Measurements from ENCODE around the gene ECEL1.

ECEL1 gene

GRCh38 chr2:232496501-232497270, 9.1 kb upstream of the ECEL1 start:
- no peak for DNase-seq

GRCh38 chr2:232495292-232495691, 7.7 kb upstream of the ECEL1 start:
- DNase-seq: no peak

- DNase-seq: no peak
These were observed 6.9 kb upstream of the ECEL1 start for GRCh38 chr2:232494542-232494941.

DNA sequence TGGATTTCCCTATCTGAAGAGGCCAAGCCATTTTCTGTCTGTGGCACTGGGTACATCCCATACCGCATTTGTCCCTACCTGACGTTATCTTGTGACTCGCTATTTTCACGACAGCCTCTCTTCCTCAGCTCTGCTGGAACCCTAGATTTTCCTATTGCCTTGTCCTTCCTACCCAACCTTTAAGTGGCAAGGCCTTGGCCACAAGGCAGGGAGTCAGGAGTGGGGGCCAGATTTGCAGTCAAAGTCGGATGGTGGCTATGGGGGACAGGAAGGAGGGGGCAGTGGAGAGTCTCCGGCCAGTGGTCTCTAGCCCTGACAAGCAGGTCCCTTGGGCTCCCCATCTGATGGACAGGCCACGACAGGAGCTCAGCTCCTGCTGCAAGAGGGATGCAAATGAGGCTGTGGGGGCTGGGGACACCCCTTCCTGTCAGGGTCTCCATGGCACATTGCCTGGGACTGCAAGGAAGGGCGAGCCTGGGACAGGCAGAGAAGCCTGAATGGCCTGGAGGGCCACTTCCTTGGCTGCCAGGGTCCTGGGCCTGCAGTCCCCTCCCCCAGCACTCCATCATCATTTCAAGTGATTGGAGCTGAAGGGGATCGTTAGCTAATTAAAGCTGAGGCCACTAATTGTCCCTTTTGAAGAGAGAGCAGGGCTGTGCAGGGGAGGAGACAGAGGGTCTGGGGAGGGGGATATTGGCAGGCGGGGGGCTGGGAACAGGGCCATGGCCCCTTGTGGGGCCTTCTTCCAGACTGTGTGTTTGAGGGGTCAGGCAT, 6.3 kb upstream of the ECEL1 start:
- no peak for DNase-seq

DNA sequence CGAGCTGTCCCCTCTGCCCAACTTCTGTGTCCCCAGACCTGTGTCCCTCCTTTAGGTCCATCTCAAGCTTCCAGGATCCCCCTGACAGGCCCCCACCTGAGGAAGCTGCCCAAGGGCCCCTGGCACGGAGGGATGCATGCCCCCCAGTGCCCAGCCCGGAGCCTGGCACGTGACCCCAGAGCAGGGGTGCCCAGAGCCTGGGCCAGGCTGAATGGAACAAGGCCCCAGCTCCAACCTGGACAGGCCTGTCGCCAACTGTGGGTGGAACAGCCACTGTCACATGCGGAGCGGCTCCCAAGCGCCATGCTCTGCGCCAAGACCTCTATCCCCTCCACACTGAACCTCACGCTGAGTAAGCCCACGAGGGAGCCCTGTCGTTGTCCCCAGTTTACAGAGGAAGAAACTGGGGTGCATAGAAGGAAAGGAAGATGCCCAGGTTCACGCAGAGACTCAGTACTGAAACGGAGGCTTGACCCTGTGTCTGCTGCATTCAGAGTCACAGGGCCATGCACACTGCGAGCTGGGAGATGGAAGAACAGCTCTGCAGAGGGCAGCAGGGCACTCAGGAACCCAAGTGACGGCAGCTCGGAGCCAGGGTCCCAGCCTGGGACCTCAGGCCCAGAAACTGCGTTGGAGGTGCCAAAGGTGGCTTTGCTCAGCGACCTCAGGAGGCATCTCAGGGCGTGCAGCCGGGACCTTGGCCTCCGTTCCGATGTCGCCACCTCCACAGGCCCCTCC, 5.5 kb upstream of the ECEL1 start:
- no peak for DNase-seq

DNA sequence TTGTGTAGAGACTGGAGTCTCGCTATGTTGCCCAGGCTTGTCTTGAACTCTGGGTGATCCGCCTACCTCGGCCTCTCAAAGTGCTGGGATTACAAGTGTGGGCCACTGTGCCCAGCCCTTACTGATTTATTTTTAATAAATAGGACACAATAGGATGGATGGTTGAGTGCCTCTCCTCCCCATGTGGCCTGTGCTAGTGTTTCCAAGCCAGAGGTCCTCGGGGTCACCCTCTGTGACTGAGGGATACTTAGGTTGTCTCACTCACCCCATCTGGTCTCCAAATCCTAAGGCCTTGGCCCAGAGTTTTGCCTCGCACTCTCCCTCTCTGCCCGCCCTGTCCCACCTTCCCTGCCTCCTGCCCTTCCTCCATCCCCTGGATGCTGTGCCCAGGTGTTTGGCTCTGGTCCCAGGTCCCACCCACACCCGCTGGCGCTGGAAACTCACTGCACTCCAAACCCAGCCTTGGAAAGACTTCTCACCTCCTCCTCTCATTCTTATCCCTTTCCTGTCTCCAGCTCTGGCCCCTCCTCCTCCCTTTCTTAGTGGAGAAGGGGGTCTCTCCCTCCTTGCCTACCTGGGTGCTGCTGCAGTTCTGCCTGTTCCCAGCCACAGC, 4.7 kb upstream of the ECEL1 start:
- no peak for DNase-seq

DNA sequence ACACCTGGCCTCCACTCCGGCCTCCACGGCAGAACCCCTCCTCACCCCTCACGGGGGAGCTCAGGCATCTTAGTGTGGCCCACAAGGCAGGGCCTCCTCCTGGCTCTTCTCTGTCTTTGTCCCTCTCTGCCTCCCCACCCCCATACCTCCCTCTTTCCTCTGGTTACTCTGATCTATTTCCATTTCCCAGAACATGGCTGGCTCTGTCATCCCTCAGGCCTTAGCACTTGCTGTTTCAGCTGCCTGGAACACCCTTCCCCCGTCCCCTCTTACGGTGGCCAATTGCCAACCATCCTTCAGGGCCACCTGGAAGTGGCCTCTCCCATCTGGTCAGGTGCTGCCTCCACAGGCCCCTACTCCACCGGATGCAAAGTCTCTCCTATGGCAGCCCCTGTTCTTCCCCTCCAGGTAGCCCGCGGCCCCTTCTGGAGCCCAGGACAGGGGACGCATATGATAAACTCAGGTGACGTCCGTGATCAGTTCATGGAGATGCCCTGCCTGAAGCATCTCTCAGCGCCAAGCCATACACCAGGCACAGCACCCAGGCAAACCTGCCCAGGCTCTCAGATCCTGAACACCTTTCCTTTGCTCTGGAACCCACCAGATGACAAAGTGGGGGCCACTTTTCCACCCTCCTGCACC, 3.6 kb upstream of the ECEL1 start:
- DNase-seq: no peak

- DNase-seq: no peak
These were observed 2.8 kb upstream of the ECEL1 start for GRCh38 chr2:232490221-232491138.

- no peak for DNase-seq
These were observed 2.0 kb upstream of the ECEL1 start for GRCh38 chr2:232489516-232490220.

DNA sequence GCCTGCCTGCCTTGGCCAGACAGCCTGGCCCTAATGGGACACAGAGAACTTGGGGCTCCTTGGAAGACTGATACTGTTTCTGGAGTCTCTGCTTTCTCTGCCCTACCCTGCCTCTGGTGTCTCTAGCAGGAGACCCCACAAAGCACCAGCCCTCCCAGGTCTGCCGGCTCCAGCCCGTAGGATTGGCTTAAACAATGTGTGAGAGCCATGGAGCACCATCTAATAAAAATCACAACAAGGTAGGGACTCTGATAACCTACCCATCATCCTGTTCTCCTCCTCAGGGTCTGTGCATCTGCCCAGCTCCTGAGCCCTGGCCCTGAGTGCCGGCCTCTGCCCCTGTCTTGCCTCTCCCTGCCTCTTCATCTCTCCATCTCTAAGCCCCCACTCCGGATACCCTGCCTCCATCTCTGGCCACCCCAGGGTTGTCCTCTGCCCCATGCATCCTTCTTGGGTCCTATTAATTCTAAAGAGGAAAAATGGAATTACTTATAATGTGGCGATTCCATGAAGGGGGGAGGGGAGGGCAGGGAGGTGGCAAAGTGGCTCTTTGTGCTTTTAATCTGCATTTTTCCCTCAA, 1.2 kb upstream of the ECEL1 start:
- DNase-seq: no peak

- DNase-seq: no peak
These were observed 570 bp upstream of the ECEL1 start for GRCh38 chr2:232488097-232488711.

DNA sequence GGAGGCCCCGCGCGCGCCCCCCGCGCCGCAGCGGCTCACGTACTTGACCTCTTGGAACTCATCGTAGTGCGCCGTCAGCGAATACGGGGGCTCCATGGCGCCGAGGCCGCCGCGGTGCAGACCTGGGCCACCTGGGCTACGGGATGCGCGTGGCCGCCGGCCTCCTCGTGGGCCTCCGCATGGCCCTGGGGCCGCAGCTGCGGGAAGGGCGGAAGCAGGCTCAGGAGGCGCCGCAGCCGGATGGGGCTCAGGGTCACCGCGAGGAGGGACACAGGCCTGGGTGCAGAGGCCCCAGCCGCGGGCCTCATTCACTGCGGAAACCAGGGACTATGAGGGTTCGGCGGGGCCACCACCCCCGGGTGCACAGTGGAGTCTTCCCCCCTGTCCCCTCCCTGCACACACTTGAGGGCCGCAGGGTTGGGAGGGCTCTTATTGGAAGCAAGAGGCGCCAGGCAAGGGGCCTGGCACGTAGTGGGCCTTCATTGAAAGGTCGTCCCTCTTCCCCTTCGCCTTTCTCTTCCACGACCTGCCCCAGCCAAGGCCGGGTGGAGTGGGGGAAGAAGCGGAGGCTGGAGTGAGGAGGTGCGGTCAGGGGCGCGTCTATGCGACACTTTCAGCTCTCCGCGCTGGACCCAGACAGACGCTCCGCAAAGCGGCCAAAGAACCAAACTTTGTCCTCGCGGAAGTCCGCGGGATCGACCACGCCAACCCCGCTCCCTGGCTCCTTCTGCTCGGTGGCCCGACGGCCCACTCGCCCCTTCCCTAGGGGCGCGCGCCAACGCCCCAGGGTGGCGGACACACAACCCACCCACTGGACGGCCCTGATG, 863 bp downstream of the ECEL1 start:
- no peak for DNase-seq

DNA sequence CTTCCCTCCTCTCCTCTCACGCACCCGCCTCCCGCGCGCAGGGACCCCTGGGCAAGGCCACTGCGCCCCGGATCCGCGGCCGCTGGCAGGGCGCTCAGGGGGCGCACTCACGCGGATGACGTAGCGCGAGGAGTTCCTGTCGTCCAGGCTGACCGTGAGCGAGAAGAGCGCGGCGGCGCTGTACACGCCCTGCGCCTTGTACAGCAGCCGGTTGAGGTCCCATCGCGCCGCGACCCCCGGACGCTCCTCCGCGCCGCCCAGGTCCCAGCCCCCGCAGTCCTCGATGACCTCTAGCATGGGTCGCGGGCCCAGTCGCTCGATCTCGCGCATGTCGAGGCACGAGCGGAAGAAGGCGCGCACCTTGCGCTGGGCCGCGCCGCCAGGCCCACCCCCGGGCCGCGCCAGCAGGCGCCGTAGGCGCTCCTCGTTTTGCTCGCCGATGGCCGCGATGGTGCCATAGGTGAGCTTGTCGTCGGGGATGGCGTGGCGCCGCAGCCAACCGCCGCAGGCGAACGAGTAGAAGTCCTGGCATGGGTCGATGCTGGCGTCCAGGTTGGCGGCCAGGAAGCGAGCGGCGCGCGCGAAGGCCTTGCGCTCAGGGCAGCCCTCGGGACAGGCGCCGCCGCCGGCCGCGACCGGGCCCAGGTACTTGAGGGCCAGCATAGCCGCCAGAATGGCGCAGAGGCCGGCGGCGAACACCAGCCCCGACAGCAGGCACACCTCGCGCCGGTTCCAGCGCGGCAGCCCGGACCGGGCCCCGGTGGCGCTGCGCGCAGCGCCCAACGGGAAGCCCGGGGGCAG, 1.7 kb downstream of the ECEL1 start:
- DNase-seq: no peak

DNA sequence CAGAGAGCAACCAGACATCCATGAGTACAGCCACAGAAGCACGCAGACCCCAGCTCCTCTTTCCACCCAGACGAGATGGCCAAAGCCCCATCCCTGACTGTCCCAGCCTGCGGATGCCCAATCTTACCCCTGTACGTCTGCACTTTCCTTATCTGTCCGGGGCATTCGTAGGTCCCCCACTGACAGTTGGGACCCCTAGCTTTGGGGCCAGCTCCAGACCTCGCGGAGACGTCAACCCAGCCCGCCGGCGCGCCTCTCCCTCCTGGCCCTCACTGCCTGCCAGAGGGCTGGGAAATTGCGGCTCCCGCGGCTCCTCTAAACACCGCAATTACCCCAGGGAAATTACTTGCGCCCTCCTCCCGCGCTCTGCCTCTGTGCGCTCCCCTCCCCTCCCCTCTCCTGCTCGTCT, 2.3 kb downstream of the ECEL1 start:
- DNase-seq: no peak

DNA sequence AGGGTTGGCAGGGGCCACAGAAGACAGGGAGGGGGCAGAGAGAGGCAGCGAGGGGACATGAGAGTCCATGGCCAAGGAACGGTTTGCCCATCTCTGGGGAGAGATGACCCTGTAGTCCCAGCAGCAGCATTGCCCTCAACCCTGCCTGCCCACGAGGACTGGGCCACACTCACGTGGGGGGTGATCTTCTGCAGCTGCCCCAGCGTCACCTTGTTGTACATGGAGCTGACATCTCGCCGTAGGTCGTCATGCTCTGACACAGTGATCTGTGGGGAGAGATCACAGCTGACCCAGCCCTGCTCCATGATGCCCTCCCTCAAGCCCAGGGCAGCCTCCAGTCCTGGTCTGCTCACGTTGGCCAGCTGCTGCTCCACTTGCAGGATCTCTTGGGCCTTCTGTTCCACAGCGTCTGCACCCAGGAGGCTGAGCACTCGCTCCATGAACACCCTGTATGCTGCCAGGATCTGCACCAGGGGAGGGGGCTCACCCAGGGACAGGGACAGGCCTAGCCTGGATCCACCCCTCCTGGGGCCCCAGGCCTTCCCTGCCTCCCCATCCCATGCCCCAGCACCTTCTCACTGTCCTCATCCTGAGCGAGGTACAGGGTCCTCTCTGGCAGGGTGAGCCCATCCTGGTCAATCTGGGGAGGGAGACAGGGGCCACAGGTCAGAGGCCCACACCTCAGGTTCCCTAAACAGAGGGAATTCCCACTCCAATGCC, 2.8 kb downstream of the ECEL1 start:
- DNase-seq: no peak

DNA sequence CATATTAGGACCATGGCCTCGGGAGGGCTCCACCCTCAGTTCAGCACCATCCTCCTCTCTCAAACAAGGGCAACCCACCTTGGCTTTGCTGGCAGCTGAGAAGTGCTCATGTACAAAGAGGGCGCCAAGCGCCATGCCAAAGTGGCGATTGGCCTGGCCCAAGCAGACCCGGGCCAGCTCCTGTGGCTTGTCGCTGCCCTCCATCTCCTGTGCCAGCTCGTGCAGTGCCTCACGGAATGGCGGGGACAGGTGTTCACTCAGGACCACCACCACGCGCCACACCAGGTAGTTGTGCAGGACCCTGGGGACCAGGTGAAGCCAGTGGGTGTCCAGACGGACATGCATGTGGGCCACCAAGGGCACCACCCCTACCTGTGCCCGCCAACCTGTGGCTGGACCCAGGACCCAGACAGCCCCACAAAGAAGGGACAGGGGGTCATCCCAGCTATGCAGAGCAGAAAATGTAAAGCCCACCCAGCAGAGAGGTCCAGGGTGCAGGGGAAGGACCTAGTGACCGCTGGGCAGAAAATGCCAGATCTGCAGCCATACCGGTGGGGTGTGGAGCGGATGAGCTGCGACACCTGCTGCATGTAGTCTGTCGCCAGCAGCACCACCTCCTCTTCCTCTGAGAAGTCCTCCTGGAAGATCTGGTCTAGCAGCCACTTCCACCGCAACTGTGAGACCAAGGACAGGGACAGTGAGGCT, 3.6 kb downstream of the ECEL1 start:
- DNase-seq: no peak

Data from NCI-H1092 treated with DMSO at 0.1 percent for 48 hours (cell line).